ENCODE results near the gene LAMB3.

Gene LAMB3

DNA sequence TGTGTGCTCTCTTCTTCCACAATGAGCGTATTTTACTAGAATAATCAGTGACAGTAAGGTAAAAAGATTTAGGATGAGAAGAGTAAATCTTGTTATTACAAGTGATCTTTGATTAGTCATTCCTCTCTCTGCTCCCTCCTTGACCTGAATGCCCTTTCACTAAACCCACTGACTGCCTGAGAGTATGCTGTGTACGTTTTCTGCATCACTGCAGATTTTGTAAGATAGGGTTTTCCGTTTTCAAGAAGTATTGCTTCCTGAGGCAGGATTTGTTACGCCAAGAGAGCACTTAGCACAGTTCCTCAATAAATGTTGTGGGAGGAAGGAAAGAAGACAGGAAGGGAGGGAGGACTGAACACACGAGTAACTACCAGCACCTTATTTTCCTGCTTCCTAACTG lies 7.7 kb upstream of the LAMB3 start:
- DNase-seq, result no peak

- DNase-seq, result no peak
Measured at GRCh38 chr1:209657918-209658317, 5.7 kb upstream of the LAMB3 start.

DNA sequence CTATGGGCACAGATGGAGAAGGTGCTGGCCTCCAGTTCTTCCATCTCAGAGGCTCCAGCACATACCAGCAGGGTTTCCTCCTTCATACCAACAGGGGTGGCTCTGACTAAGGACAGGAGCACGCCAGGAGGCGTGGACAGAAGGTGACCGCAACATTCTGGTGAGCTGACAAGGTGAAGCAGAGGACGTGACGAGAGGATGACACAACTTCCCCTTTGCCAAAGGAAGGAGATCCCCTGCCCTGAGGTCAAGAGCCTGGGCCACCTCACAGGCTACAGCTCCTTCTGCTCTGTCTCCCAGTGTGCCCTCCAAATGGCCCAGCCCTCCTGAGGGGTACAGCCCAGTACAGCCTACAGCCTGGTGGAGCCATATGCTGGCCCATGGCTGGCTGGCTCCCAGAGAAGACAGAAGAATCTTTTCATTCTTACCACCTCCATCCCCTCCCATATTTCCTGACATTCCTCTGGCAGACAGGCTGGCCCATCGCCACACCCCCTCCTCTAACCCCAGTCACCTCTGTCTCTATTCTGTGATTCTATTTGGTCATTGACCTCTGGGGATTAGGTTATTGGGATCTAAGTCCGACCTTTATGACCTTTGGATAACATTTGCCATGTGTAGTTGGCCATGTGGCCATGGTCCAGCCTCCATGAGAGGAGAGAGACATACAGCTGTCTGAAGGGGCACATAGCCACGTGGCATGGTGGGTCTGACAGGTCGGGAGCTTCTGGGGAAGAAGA lies 5.1 kb upstream of the LAMB3 start:
- DNase-seq, result no peak

- DNase-seq, result no peak
Measured at GRCh38 chr1:209655411-209656231, 3.4 kb upstream of the LAMB3 start.

DNA sequence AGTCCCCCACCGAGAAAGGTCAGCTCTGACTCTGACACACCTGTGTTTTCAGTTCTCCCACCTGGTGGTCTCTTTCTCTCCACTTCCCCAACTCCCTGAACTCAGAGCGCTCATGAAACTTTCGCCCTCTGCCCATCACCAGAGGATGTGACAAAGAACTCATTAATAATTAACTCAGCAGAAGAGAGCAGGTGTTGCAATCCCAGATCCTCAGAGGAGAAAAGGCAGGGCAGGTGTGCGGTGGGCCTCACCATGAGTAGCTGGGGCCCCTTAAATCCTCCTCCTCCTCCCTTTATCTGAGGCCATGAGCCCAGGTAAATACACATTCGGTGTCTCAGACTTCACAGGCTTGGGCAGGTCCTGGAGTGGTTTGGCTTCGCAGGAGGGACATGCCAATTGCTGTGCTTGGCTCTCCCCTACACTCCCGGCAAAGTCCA lies 1.7 kb upstream of the LAMB3 start:
- no peak for DNase-seq

GRCh38 chr1:209652873-209653401 lies 712 bp upstream of the LAMB3 start:
- no peak for DNase-seq

DNA sequence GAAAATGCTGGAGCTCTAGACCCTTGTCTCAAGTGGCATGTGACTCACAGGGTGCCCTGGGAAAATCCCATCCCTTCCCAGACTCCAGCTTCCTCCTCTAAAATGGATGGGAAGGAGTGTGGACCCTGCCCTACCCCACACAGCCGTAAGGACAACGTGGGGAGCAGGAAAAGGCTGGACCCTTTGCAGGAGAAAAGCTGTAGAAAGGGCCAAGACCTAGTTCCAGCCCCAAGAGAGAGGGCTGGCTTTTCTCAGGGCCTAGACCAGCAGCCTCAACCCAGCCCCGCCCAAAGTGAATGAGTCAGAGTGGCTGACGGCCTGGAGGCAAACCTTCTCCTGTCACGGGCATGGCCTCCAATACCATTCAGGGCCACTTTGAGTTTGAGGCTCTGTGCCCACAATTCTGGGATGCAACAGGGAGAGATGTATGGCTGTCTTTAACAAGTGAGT lies 1.1 kb downstream of the LAMB3 start:
- DNase-seq, result no peak

DNA sequence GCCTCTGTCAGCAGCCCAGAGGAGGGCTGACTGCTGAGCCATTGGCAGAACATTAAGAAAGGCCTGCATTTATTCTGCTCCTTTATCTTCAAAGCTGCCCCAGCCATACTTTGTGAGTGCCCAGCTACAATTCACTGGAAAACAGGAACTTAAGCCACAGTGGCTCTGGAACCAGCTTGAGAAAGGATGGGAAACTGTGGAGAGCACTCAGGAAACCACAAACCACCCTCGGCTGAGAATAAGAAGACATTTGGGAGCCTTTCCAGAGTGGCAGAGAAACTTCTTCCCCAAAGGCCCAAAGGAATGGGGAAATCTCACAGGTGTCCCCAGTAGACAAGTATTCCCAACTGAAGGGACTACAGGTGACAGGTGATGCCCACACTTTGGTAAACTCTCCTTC lies 1.8 kb downstream of the LAMB3 start:
- DNase-seq, result no peak

DNA sequence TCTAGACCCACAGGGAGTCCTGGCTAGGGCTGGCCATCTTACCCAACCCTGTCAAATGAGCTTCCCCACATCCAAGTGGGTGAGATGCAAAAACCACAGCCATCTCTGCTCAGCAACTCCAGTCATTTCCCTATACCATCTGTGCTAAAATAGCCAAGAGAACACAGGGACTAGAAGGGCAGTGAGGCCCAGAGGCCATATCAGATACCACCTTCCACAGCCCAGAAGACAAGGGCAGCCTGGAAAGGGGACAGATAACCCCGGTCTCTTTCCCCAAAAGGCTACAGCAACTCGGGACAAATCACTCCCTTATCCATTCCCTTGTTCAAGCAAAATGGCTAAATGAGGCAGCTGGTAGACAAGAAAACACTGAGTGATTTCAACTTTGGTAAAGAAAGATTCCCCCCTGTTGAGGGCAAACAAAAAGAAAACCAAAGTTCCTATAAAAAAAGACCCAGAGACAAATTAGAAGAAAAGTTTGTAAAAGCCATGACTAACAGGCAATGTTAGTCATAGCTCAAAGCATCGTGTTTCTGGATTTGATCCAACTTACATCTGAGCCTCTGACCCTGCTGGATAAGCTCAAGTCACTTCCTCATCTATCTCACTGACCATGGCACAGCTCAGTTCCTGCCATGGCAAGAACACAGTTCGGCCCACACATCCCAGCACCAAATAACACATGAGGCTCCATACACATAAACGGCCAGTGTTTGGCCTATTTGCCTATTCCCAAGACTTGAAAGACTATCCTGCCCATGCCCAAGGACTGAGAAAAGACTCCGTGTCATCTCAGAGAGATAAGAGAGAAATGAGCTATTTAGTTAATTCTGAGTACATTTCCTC lies 3.1 kb downstream of the LAMB3 start:
- no peak for DNase-seq

- DNase-seq, result no peak
Measured at GRCh38 chr1:209648346-209648745, 3.9 kb downstream of the LAMB3 start.

- DNase-seq, result no peak
Measured at GRCh38 chr1:209647156-209647555, 5.1 kb downstream of the LAMB3 start.

- no peak for DNase-seq
Measured at GRCh38 chr1:209646558-209646957, 5.7 kb downstream of the LAMB3 start.

- DNase-seq, result no peak
Measured at GRCh38 chr1:209645574-209646452, 6.4 kb downstream of the LAMB3 start.

- no peak for DNase-seq
Measured at GRCh38 chr1:209643285-209644020, 8.8 kb downstream of the LAMB3 start.

DNA sequence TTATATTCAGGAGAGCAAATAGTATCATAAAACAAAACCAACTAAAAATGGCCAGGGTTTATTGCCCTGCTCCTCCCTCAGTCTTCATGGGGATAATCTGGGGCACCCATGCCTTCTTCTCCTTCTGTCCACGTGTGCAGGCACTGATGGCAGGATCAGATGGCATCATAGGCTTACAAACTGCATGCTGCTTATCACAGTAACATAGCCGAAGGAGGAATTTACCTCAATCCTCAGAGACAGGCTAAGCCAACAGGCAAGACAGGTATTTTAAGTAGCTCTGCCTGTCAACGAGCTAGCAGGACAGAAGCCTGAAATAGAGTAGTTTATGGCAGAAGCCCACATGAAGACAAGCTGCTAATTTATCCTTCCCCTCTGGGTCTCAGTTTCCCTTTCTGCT lies 9.4 kb downstream of the LAMB3 start:
- no peak for DNase-seq

GRCh38 chr1:209641832-209642172 lies 10.4 kb downstream of the LAMB3 start:
- DNase-seq, result no peak

- no peak for DNase-seq
Measured at GRCh38 chr1:209635850-209636249, 16.4 kb downstream of the LAMB3 start.

GRCh38 chr1:209634005-209634737 lies 18.1 kb downstream of the LAMB3 start:
- DNase-seq, result no peak

GRCh38 chr1:209633335-209633997 lies 18.8 kb downstream of the LAMB3 start:
- no peak for DNase-seq

Data from cortex of kidney (tissue), 1 donor.